Osteocyte (in vitro differentiated cells): Measurements from ENCODE around the gene ZNF841. TPM values are rescaled to one million over a fixed set of nuclear protein-coding genes. Genes with fewer than 3 reads are reported as not detected.
"Not testable (repeated sequence)": the region's sequence is repeated elsewhere in the genome, so short reads cannot be mapped to it uniquely, and the experiment has no call there.

ENCODE experiments used
- DNase-seq: peaks from one replicate; pipeline ENCODE4 v3.0.0; 2021; ENCODE audit warnings: mixed read lengths; ENCODE audit not compliant: unreplicated experiment; ENCODE audit errors: extremely low spot score
- H3K27ac Mint-ChIP-seq: one replicate; pipeline ENCODE4 v1.8.0; 2021; ENCODE audit warnings: mild to moderate bottlenecking, mixed read lengths; ENCODE audit not compliant: unreplicated experiment
- H3K27me3 Mint-ChIP-seq: one replicate; pipeline ENCODE4 v1.8.0; 2021; ENCODE audit warnings: mixed read lengths; ENCODE audit not compliant: unreplicated experiment
- H3K36me3 Mint-ChIP-seq: one replicate; pipeline ENCODE4 v1.8.0; 2021; ENCODE audit warnings: mixed read lengths; ENCODE audit not compliant: unreplicated experiment
- H3K4me1 Mint-ChIP-seq: one replicate; pipeline ENCODE4 v1.8.0; 2021; ENCODE audit warnings: mixed read lengths; ENCODE audit not compliant: unreplicated experiment
- H3K4me3 Mint-ChIP-seq: one replicate; pipeline ENCODE4 v1.8.0; 2021; ENCODE audit warnings: mild to moderate bottlenecking, moderate library complexity, mixed read lengths; ENCODE audit not compliant: unreplicated experiment
- H3K9me3 Mint-ChIP-seq: one replicate; pipeline ENCODE4 v1.8.0; 2021; ENCODE audit warnings: mixed read lengths; ENCODE audit not compliant: unreplicated experiment
- CTCF ChIP-seq: fragments of 200-600 bp; sonication (generic); IDR thresholded peaks from 2 replicates; pipeline ENCODE4 v1.5.0; 2021; ENCODE audit warnings: antibody characterized with exemption, mild to moderate bottlenecking, moderate library complexity
- total RNA-seq: library from RNA; stranded (reverse); gene quantifications from 2 replicates; pipeline ENCODE4 v1.2.1, GENCODE V29; 2021

Gene ZNF841
- total RNA-seq, 1 donor from 2014 or later = 24.9 TPM

GRCh38 chr19:52069653-52070052 lies 25.9 kb downstream of the ZNF841 start:
- no peaks in the 10 kb centered on the region for H3K4me1 Mint-ChIP-seq
- H3K9me3 Mint-ChIP-seq = peaks cover 64% of the 10 kb centered on the region
- H3K27ac Mint-ChIP-seq = no peak overlapping the region
- H3K27me3 Mint-ChIP-seq = no peaks in the 10 kb centered on the region
- H3K36me3 Mint-ChIP-seq = peaks cover 86% of the 10 kb centered on the region
- DNase-seq = no peak
- TF ChIP-seq CTCF = no peak
- H3K4me3 Mint-ChIP-seq = no peak overlapping the region

GRCh38 chr19:52066258-52066863 lies 29.2 kb downstream of the ZNF841 start:
- TF ChIP-seq CTCF = no peak
- H3K27me3 Mint-ChIP-seq = no peaks in the 10 kb centered on the region
- DNase-seq = no peak
- H3K4me1 Mint-ChIP-seq = no peaks in the 10 kb centered on the region
- H3K27ac Mint-ChIP-seq = no peak overlapping the region
- H3K4me3 Mint-ChIP-seq = no peak overlapping the region
- H3K36me3 Mint-ChIP-seq = peaks cover 79% of the 10 kb centered on the region
- peaks cover 51% of the 10 kb centered on the region for H3K9me3 Mint-ChIP-seq

GRCh38 chr19:52065399-52065798 lies 30.2 kb downstream of the ZNF841 start:
- DNase-seq = no peak
- no peak for TF ChIP-seq CTCF
- Mint-ChIP-seq H3K4me1 (no peaks in the 10 kb centered on the region), H3K27ac (no peak overlapping the region), H3K9me3 (peaks cover 45% of the 10 kb centered on the region), H3K27me3 (no peaks in the 10 kb centered on the region), H3K36me3 (peaks cover 78% of the 10 kb centered on the region), H3K4me3 (no peak overlapping the region)

GRCh38 chr19:52056480-52056879 lies 39.1 kb downstream of the ZNF841 start:
- H3K36me3 Mint-ChIP-seq = peaks cover 64% of the 10 kb centered on the region
- not testable (repeated sequence) for H3K27ac Mint-ChIP-seq, DNase-seq, H3K4me3 Mint-ChIP-seq, H3K4me1 Mint-ChIP-seq, H3K27me3 Mint-ChIP-seq
- H3K9me3 Mint-ChIP-seq = peaks cover 49% of the 10 kb centered on the region

GRCh38 chr19:52051736-52052135 lies 43.8 kb downstream of the ZNF841 start:
- peaks cover 36% of the 10 kb centered on the region for H3K36me3 Mint-ChIP-seq
- H3K9me3 Mint-ChIP-seq = peaks cover 35% of the 10 kb centered on the region
- H3K4me1 Mint-ChIP-seq = peaks cover 14% of the 10 kb centered on the region
- H3K4me3 Mint-ChIP-seq, DNase-seq, H3K27ac Mint-ChIP-seq, H3K27me3 Mint-ChIP-seq: not testable (repeated sequence)

- DNase-seq = peak; percentile 97
- Mint-ChIP-seq H3K27ac (peak within 1 kb of the TSS; percentile 100), H3K36me3 (peaks cover 34% of the 10 kb centered on the region), H3K9me3 (peaks cover 35% of the 10 kb centered on the region), H3K27me3 (no peaks in the 10 kb centered on the region), H3K4me3 (peak within 1 kb of the TSS; percentile 98), H3K4me1 (peaks cover 14% of the 10 kb centered on the region)
- no peak for TF ChIP-seq CTCF
Measured at GRCh38 chr19:52048555-52049501, 46.7 kb downstream of the ZNF841 start, which contains the start of gene ZNF432. Gene ZNF432, minus strand, starts transcription at chr19:52048838. Its CDS starts 1,970 bp downstream, at chr19:52046868.
